ENCODE results near the gene ATP6V0A1.

The ATP6V0A1 gene

DNA sequence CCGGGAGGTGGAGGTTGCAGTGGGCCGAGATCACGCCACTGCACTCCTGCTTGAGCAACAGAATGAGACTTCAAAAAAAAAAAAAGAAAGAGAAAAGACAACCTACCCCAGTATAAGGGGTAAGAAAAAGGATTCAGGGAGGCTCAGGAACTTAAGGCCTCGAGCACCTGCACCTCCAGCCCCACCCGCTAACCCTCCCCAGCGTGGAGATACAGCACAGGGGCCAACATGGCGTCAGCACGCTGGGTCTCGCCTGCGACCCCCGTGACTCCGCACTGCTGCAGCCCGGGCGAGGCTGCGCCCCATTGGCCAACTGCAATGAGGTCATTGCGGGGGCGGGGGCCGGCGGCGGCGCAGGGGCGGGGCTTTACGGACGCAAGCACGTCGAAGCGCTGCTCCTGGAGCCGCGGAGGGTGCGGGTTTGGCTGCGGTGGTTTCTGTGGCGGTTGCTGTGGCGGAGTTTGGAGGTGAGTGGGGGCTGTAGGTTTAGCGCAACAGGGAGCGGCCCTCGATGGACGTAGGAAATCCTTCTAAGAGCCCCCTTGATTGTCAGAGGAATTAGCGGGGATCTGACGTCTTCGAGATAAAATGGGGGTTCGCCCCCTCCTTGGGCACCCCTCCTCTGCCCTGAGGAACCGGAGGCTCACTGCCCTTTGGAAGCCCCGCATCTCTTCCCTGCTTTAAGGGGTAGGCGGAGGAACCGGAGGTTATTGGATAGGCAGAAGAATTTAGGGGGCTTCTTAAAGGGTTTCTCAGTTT, at the start of gene ATP6V0A1:
TSS of gene ATP6V0A1 (plus strand) at position 382 of the 759 bp plus-strand sequence. CDS start 2,017 bp downstream, outside the sequence.
- DNase-seq (ENCODE audit: low read depth) = peak; percentile 60
- no peak for TF ChIP-seq CTCF (conservative IDR thresholded peaks at IDR 0.05; ENCODE audit: low read depth, low read length)
- H3K4me3 ChIP-seq (ENCODE audit: low read length) = peak within 1 kb of the TSS; percentile 89

DNA sequence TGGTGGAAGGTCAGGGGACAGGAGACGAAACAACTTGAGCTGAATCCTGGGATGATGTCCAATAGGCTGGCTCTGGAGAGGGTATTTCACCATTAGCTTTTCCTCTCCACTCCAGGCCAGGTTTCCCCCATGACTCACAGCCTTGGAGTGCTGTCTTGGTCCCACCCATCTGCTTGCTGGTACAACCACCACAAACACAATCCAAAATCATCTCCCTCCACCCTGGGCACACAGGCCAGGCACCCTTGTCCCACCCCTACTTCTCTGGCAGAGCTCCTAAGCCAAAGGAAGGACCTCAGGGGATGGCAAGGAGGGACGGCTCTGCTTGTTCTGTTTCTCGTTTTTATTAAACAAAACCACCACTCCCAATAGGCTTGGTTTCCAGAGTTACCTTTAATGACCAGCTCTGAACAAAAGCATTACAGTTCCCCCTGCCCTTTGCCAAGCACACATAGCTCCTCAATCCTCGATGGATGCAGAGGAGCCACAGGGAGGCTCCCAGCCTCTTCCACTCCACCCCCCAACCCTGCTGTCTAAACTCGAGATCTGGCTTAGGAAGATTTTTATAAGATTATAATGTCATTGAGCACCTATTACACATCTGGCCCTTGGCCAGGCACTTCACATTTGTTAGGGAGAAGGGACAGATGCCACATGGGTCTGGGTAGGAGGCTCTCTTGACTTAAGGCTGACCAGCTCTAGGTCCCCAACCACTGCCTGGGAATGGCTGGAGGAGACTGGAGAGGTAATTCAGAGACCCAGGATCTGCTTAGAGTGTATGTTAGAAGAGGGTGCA, 49.0 kb upstream of the ATP6V0A1 start:
- DNase-seq (ENCODE audit: low read depth) = peak; percentile 59
- H3K4me3 ChIP-seq (ENCODE audit: low read length) = no peak overlapping the region
- no peak for TF ChIP-seq CTCF (conservative IDR thresholded peaks at IDR 0.05; ENCODE audit: low read depth, low read length)

- TF ChIP-seq CTCF (conservative IDR thresholded peaks at IDR 0.05; ENCODE audit: low read depth, low read length) = no peak
- H3K4me3 ChIP-seq (ENCODE audit: low read length) = no peak overlapping the region
- DNase-seq (ENCODE audit: low read depth) = no peak
These were observed 48.4 kb upstream of the ATP6V0A1 start for GRCh38 chr17:42410319-42410685.

GRCh38 chr17:42411361-42411760, 47.3 kb upstream of the ATP6V0A1 start:
- no peak overlapping the region for H3K4me3 ChIP-seq (ENCODE audit: low read length)
- no peak for TF ChIP-seq CTCF (conservative IDR thresholded peaks at IDR 0.05; ENCODE audit: low read depth, low read length)
- no peak for DNase-seq (ENCODE audit: low read depth)

GRCh38 chr17:42411905-42412679, 46.6 kb upstream of the ATP6V0A1 start:
- DNase-seq (ENCODE audit: low read depth) = no peak
- TF ChIP-seq CTCF (conservative IDR thresholded peaks at IDR 0.05; ENCODE audit: low read depth, low read length) = no peak
- no peak overlapping the region for H3K4me3 ChIP-seq (ENCODE audit: low read length)

DNA sequence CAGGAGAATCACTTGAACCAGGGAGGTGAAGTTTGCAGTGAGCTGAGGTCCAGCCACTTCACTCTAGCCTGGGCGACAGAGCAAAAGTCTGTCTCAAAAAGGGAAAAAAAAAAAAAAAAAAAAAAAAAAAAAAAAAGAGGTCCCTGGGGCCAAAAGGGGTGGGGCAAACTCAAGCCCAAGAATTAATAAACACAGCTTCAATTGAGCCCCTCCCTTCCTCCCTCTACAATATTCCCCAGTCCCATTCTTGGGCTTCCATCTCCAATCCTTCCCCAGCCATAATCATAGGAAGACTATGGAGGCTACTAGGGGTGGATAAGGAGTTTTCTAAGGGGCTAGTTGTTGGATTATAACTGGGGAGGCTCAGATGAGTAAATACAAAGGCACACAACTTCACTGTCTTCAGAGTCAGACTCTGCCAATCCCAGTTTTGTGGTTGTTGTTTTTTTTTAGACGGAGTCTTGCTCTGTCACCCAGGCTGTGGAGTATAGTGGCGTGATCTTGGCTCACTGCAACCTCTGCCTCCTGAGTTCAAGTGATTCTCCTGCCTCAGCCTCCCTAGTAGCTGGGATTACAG, 45.1 kb upstream of the ATP6V0A1 start:
- no peak for DNase-seq (ENCODE audit: low read depth)
- TF ChIP-seq CTCF (conservative IDR thresholded peaks at IDR 0.05; ENCODE audit: low read depth, low read length) = no peak
- H3K4me3 ChIP-seq (ENCODE audit: low read length) = no peak overlapping the region
